Measurements from ENCODE around the gene CFDP1.
A peak's percentile ranks its signal among the peaks of the same experiment; 100 is the strongest.

- TF ChIP-seq POLR2A (IDR thresholded peaks at IDR 0.05) = peak in 3 of 4 donors; percentile 40 to 69 (median 65)
- TF ChIP-seq CTCF (IDR thresholded peaks at IDR 0.05) = peak in 1 of 6 experiments; percentile 8
- TF ChIP-seq EP300 (IDR thresholded peaks at IDR 0.05) = no peak
- TF ChIP-seq POLR2AphosphoS5 (IDR thresholded peaks at IDR 0.05) = peak; percentile 27 to 64
These were observed 167.2 kb downstream of the CFDP1 start for GRCh38 chr16:75265911-75266701.

All from upper lobe of left lung (tissue), 4 donors.